ENCODE data around the gene MANF. TPM values are rescaled to one million over a fixed set of nuclear protein-coding genes. Genes with fewer than 3 reads are reported as not detected.

The MANF gene
- total and polyA plus RNA-seq, 7 donors, result 12.2 to 138 (median 21.0) TPM

DNA sequence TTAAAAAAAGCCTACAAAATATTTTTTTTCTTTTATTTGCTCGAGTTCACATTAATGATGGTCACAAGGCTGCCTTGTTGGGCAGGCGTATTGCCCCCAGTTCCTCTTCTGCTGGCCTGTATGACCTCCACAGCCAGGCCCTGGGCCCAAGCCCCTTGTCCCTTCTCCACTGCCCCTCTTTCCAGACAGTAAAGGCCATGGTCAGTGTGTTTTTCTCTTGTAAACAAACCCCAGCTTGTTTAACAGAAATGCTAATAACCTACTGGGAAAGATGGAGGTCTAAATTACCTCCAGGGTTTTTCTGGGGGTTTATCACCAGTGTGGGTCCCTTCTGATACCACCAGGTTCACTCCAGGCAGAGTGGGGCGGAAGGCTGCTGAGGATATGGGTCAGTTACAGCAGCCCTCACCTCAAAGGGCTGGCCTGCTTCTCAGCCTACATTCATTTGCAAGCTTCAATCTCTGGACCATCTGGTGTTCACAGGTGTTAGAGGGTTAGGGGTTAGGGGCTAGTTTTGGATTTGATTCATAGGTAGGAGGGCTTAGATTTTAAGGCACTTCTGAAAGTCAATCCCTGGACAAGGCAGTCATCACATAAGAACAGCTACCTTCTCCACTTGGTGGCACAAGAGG, 2.0 kb upstream of the MANF start:
- WGBS, 2 donors, result 97% methylated on average over 3 of the region's 3 CpGs

DNA sequence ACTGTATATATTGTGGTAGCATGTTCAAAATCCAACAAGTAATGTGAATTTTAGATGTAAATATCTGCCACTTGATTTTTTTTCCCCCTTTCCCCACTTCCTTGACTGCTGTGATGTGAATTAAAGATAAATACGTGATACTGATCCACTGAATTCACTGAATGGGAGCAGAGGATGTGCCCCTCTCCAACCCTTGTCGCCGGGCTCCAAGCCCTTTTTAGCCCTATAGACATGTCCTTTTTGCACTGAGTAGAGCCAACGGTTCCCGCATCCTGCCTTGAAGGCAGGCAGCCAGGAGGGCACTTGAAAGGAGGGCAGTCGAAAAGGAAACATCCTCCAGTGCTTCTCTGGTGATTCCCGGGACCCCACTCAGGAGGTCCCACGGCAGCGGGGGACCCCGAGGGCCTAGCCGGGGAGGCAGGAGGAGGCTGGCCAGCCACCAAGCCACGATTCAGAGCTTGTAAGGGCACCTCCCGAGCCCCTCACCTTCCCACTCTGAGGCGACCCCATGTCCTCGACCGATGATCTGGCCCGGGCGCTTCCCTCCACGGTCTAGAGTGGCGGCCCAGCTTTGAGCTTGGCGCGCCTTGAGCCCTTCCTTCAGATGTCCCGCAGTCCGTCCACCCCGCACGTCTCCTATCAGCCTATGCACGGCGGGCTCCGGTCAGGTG, 901 bp upstream of the MANF start:
- Histone ChIP-seq H3K27ac (peak overlapping the region; percentile 84 to 96 (median 92)), H3K4me3 (peak overlapping the region; percentile 59 to 91 (median 83)), H3K9me3 (no peaks in the 10 kb centered on the region), H3K4me1 (peaks cover 0 to 39% (median 35%) of the 10 kb centered on the region in 4 donors), H3K36me3 (peaks cover 0 to 20% (median 8%) of the 10 kb centered on the region in 4 donors), H3K27me3 (no peaks in the 10 kb centered on the region)
- 0 to 1% methylated on average over 29 of the region's 29 CpGs for WGBS, 2 donors
- peak; percentile 73 for DNase-seq
- intact Hi-C loops (cut with DNase I), result loop anchor here (2.0 to 10.0 kb wide), 4 partner anchors 117 to 1059 kb away; partner anchors contain the start of genes DCAF1, DOCK3, HYAL2 and MAPKAPK3
- no peak for TF ChIP-seq CTCF (IDR thresholded peaks at IDR 0.05)
- TF ChIP-seq EP300 (IDR thresholded peaks at IDR 0.05), result no peak
- no peak for TF ChIP-seq POLR2AphosphoS5 (IDR thresholded peaks at IDR 0.05)
- TF ChIP-seq POLR2A (IDR thresholded peaks at IDR 0.05), result no peak

More for the DNA sequence above, 2.0 kb upstream of the MANF start:
- Histone ChIP-seq H3K27me3 (no peaks in the 10 kb centered on the region), H3K27ac (no peak overlapping the region), H3K36me3 (peaks cover 0 to 9% (median under 1%) of the 10 kb centered on the region in 4 donors), H3K9me3 (no peaks in the 10 kb centered on the region), H3K4me3 (no peak overlapping the region), H3K4me1 (peaks cover 0 to 37% (median 34%) of the 10 kb centered on the region in 4 donors)
- intact Hi-C loops (cut with DNase I), result loop anchor here (10.0 kb wide), 2 partner anchors 708 to 1058 kb away; partner anchors contain the start of genes DOCK3, HYAL2 and TUSC2
- DNase-seq, result no peak
- TF ChIP-seq POLR2A (IDR thresholded peaks at IDR 0.05) (no peak), EP300 (IDR thresholded peaks at IDR 0.05) (no peak), POLR2AphosphoS5 (IDR thresholded peaks at IDR 0.05) (no peak), CTCF (IDR thresholded peaks at IDR 0.05) (no peak)

DNA sequence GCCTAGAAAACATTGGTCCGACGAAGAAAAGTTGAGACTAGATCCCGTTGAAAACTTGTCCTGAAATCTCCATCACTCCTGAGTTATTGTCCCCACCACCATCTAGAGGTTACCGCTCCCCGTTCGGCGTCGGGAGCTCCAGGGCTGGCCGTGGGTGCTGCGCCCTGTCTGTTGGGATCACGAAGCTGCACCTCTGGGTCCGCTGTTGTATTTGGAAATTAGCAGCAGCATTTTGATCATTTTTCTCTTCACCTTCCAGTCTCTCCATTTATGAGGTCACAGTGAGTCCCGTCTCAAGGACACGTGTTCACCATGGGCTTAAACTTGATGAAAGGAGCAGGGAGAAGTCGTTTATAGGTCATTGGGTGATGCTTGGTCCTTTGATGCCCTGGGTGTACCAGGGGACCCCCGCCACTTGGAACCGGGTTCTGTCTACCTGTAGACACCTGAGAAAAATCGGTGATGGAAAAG, 565 bp downstream of the MANF start:
- no peaks in the 10 kb centered on the region for H3K27me3 ChIP-seq
- peak overlapping the region; percentile 84 to 96 (median 92) for H3K27ac ChIP-seq
- H3K4me1 ChIP-seq, result peaks cover 0 to 47% (median 43%) of the 10 kb centered on the region in 4 donors
- DNase-seq, result no peak
- no peaks in the 10 kb centered on the region for H3K9me3 ChIP-seq
- intact Hi-C loops (cut with DNase I), result loop anchor here (2.0 to 10.0 kb wide), 6 partner anchors 115 to 1061 kb away; partner anchors contain the start of genes C3orf18, DCAF1, DOCK3 and HEMK1
- H3K4me3 ChIP-seq, result peak overlapping the region; percentile 59 to 91 (median 83)
- 3 to 4% methylated on average over 18 of the region's 18 CpGs for WGBS, 2 donors
- peaks cover 0 to 20% (median 8%) of the 10 kb centered on the region in 4 donors for H3K36me3 ChIP-seq
- TF ChIP-seq CTCF (IDR thresholded peaks at IDR 0.05), result no peak

DNA sequence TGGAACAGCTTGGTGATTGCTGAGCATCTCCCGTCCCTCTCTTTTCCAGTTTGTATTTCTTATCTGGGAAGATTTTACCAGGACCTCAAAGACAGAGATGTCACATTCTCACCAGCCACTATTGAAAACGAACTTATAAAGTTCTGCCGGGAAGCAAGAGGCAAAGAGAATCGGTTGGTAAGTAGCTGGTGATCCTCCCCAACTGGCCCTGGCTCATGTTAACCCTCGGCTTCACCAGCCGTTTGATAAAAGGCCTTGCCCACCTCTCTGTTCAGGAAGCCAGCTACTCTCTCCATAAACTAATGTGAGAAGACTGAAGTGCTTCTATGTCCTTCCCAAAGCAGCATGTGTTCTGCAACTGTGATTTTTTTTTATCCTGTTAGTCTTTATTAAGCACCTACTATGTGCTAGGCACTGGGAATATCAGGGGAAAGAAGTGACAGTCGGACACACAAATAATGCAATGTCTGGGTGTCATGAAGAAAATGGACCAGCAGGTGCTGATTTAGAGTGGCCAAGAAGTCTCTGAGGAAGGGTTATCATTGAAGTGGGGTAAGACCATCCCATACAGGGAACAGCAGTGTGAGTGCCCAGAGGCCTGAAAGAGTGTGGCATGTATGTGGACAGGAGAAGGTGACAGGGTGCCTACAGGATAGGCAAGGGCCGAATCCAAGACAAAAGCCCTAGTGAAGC, 1.2 kb downstream of the MANF start:
- intact Hi-C loops (cut with DNase I), result loop anchor here (5.0 to 10.0 kb wide), 4 partner anchors 286 to 1062 kb away; partner anchors contain the start of genes C3orf18, DOCK3, HEMK1 and HYAL2
- H3K4me1 ChIP-seq, result peaks cover 0 to 49% (median 45%) of the 10 kb centered on the region in 4 donors
- TF ChIP-seq CTCF (IDR thresholded peaks at IDR 0.05) (no peak), POLR2AphosphoS5 (IDR thresholded peaks at IDR 0.05) (no peak)
- 39 to 49% methylated on average over 8 of the region's 8 CpGs for WGBS, 2 donors
- no peaks in the 10 kb centered on the region for H3K27me3 ChIP-seq
- peaks cover 0 to 20% (median 8%) of the 10 kb centered on the region in 4 donors for H3K36me3 ChIP-seq
- peak overlapping the region; percentile 84 to 96 (median 92) for H3K27ac ChIP-seq
- H3K4me3 ChIP-seq, result peak overlapping the region in 3 of 4 donors; percentile 79 to 91 (median 87)
- H3K9me3 ChIP-seq, result no peaks in the 10 kb centered on the region
- DNase-seq, result no peak

All from sigmoid colon (tissue), 7 donors.